Heart left ventricle (tissue), 16 donors: ENCODE results near the gene NFIC. TPM values are rescaled to one million over a fixed set of nuclear protein-coding genes. Genes with fewer than 3 reads are reported as not detected.

Experiments
- ATAC-seq, 4 donors: fragments of 200-7000 bp; cut with Tn5 transposase; one replicate each; pipeline ENCODE4 v1.9.1; 2020 to 2022; ENCODE audit warnings: moderate library complexity in 4 of 4, mild to moderate bottlenecking in 3 of 4, moderate number of reproducible peaks in 1 of 4
- DNase-seq, 5 donors: peaks; one replicate each; pipeline ENCODE4 v3.0.0-alpha.2; 2020
- H3K27ac ChIP-seq, 12 donors: fragments of 200-600 bp; sonication (generic) in 4 of 12; one replicate each; pipeline versions ENCODE4 v1.5.0 to v1.8.0; 2016 to 2022; ENCODE audit warnings: mild to moderate bottlenecking in 2 of 12
- H3K27me3 ChIP-seq, 9 donors: fragments of 200-600 bp; sonication (generic) in 2 of 9; one replicate each; pipeline versions ENCODE4 v1.5.1 to v1.8.0; 2016 to 2022; ENCODE audit warnings: mild to moderate bottlenecking in 3 of 9
- H3K36me3 ChIP-seq, 9 donors: fragments of 200-600 bp; sonication (generic) in 2 of 9; one replicate each; pipeline versions ENCODE4 v1.5.0 to v1.8.0; 2018 to 2022; ENCODE audit warnings: mild to moderate bottlenecking in 2 of 9
- H3K4me1 ChIP-seq, 12 donors: fragments of 200-600 bp; sonication (generic) in 4 of 12; one replicate each; pipeline versions ENCODE4 v1.5.0 to v1.8.0; 2016 to 2022; ENCODE audit warnings: mild to moderate bottlenecking in 3 of 12
- H3K4me3 ChIP-seq, 12 donors: fragments of 200-600 bp; sonication (generic) in 4 of 12; one replicate each; pipeline versions ENCODE4 v1.5.0 to v1.8.0; 2017 to 2022; ENCODE audit warnings: mild to moderate bottlenecking in 9 of 12, moderate library complexity in 4 of 12
- H3K9me3 ChIP-seq, 12 donors: fragments of 200-600 bp; sonication (generic) in 4 of 12; one replicate each; pipeline versions ENCODE4 v1.5.0 to v1.8.0; 2016 to 2022; ENCODE audit warnings: mild to moderate bottlenecking in 1 of 12
- CTCF ChIP-seq, 12 donors: fragments of 200-600 bp; sonication (generic) in 4 of 12; IDR thresholded peaks; one replicate each; pipeline versions ENCODE4 v1.5.0 to v1.8.0; 2018 to 2022; ENCODE audit warnings: antibody characterized with exemption in 12 of 12, mild to moderate bottlenecking in 5 of 12
- POLR2A ChIP-seq, 2 donors: fragments of 450-650 bp; IDR thresholded peaks; one replicate each; pipeline ENCODE4 v1.6.1; 2017; ENCODE audit warnings: antibody characterized with exemption in 2 of 2, mild to moderate bottlenecking in 2 of 2, moderate library complexity in 2 of 2
- WGBS, 4 donors: extraction: QIAGEN DNeasy Blood & Tissue Kit in 2 of 4; methylation state at CpG; one replicate each; pipeline versions ENCODE4 v1.1.5 to v1.1.7; 2013 to 2018; 5-methylcytosine and 5-hydroxymethylcytosine counted together
- intact Hi-C, 10 donors: fragments of 100-400 bp; cut with DNase I; formaldehyde crosslinking; loops; one replicate each; pipeline versions ENCODE4 v1.11.1 to v1.14.2; 2022
- polyA plus RNA-seq, 2 donors: library from polyadenylated mRNA; stranded (reverse); fragments of 200-250 nt; gene quantifications; one replicate each; pipeline ENCODE4 v1.2.3, GENCODE V29; 2013
- total RNA-seq, 9 donors: library from RNA; depleted of rRNA in 2 of 9; stranded (reverse); fragments of >200 nt in 2 of 9; fragmentation: NEBNext Ultra II Directional in 3 of 9; extraction: Animal tissue kit (Norgen Biotek cat#: 25700) in 3 of 9; gene quantifications; one replicate each; pipeline versions ENCODE4 v1.1.0 to v1.2.4, GENCODE V29; 2016 to 2023
- donor health status: ischemic (EF 13 %, LVEDD 7.1; RV severe dilation, severe dysfunction).
- donor health status: healthy with polysubstance abuse.
- donor health status: DM: no; HTN: yes; CAD: no.
- donor health status: DM: no; HTN: no; CAD: no.
- donor health status: ischemic (EF 25% LVEDD 6.9; RV normal size, moderate dysfunction).
- donor health status: ischemic (EF 25% LVEDD 5.7; RV mildly dilated, moderate dysfunction).
- donor health status: healthy.
- donor health status: DM: yes; HTN: yes; CAD: no.
- donor health status: ischemic (EF 35%, LVEDD 5.7; RV mildly dilated, moderate dysfunction).
- donor health status: nonischemic (EF 11% LVEDD 7.7; RV severe dilation, severe dysfunction).
- donor health status: DM: yes; HTN: yes; CAD: no.
- donor health status: PGD.
- donor health status: ischemic (EF 29% LVEDD 5.4; RV normal size, mild dysfunction).
- donor health status: nonischemic (EF 23%, LVEDD 6.1; RV moderate dilation, normal function).

The NFIC gene
- total and polyA plus RNA-seq, 11 donors, result 107 to 267 (median 159) TPM

GRCh38 chr19:3381701-3382372, 15.5 kb downstream of the NFIC start:
- Histone ChIP-seq H3K4me3 (no peak overlapping the region), H3K4me1 (peaks cover 0 to 72% (median 53%) of the 10 kb centered on the region in 12 donors), H3K9me3 (no peaks in the 10 kb centered on the region), H3K27ac (peak overlapping the region in 8 of 12 donors; percentile 20 to 100 (median 81)), H3K36me3 (peaks cover 0 to 33% (median 12%) of the 10 kb centered on the region in 9 donors), H3K27me3 (no peaks in the 10 kb centered on the region)
- ATAC-seq (no peak), DNase-seq (no peak)
- intact Hi-C loops, result no loop called here
- TF ChIP-seq POLR2A (IDR thresholded peaks at IDR 0.05) (no peak), CTCF (IDR thresholded peaks at IDR 0.05) (no peak)
- WGBS, 4 donors, result 91 to 95% (median 94%) methylated on average over 56 to 59 of the region's 59 CpGs

GRCh38 chr19:3382460-3383100, 16.2 kb downstream of the NFIC start:
- no peak for ATAC-seq
- Histone ChIP-seq H3K27me3 (no peaks in the 10 kb centered on the region), H3K36me3 (peaks cover 0 to 33% (median 12%) of the 10 kb centered on the region in 9 donors), H3K9me3 (no peaks in the 10 kb centered on the region), H3K27ac (peak overlapping the region in 11 of 12 donors; percentile 8 to 100 (median 76)), H3K4me1 (peaks cover 0 to 79% (median 61%) of the 10 kb centered on the region in 12 donors), H3K4me3 (no peak overlapping the region)
- no peak for DNase-seq
- intact Hi-C loops, result no loop called here
- no peak for TF ChIP-seq POLR2A (IDR thresholded peaks at IDR 0.05)
- no peak for TF ChIP-seq CTCF (IDR thresholded peaks at IDR 0.05)
- 81 to 86% (median 83%) methylated on average over 14 of the region's 14 CpGs for WGBS, 4 donors

GRCh38 chr19:3383121-3383722, 16.8 kb downstream of the NFIC start:
- intact Hi-C loops, result no loop called here

More at GRCh38 chr19:3383121-3383722, 16.8 kb downstream of the NFIC start:
- Histone ChIP-seq H3K4me1 (peaks cover 4 to 86% (median 66%) of the 10 kb centered on the region in 12 donors), H3K36me3 (peaks cover 0 to 33% (median 12%) of the 10 kb centered on the region in 9 donors), H3K9me3 (no peaks in the 10 kb centered on the region), H3K27me3 (no peaks in the 10 kb centered on the region), H3K4me3 (no peak overlapping the region), H3K27ac (peak overlapping the region in 11 of 12 donors; percentile 18 to 100 (median 76))
- TF ChIP-seq POLR2A (IDR thresholded peaks at IDR 0.05) (no peak), CTCF (IDR thresholded peaks at IDR 0.05) (no peak)
- ATAC-seq, result peak in 3 of 4 donors; percentile 4 to 14 (median 4)
- peak in 2 of 5 donors; percentile 56 to 80 for DNase-seq
- WGBS, 4 donors, result 55 to 65% (median 60%) methylated on average over 13 of the region's 13 CpGs
